PFSK-1 (cell line): Measurements from ENCODE around the gene RGS12.
A peak's percentile ranks its signal among the peaks of the same experiment; 100 is the strongest.

Source experiments
- FOXP2 ChIP-seq: optimal IDR thresholded peaks from 2 replicates; pipeline ENCODE3; 2011; ENCODE audit warnings: borderline replicate concordance, control low read depth, inconsistent platforms; ENCODE audit not compliant: insufficient read depth; ENCODE audit errors: extremely low read length, extremely low read depth
- POLR2AphosphoS5 ChIP-seq: IDR thresholded peaks from 2 replicates; pipeline ENCODE4 v1.6.1; 2012; ENCODE audit warnings: low read depth, mild to moderate bottlenecking, control low read depth, low read length, moderate library complexity
- SIN3A ChIP-seq: IDR thresholded peaks from 2 replicates; pipeline ENCODE4 v1.6.1; 2012; ENCODE audit warnings: mild to moderate bottlenecking, low read length, moderate library complexity, borderline replicate concordance; ENCODE audit not compliant: insufficient read depth
- TAF1 ChIP-seq: IDR thresholded peaks from 2 replicates; pipeline ENCODE4 v1.6.1; 2012; ENCODE audit warnings: low read length, control low read depth, borderline replicate concordance; ENCODE audit not compliant: insufficient read depth
- TF ChIP-seq, protein P1 (sequence below), 2 experiments: IDR thresholded peaks; 2 replicates each; pipeline versions ENCODE4 v1.6.1 to v1.8.0; 2011 to 2012; ENCODE audit warnings: low read depth in 2 of 2, low read length in 2 of 2, control low read depth in 1 of 2, inconsistent platforms in 1 of 2, mild to moderate bottlenecking in 1 of 2, moderate library complexity in 1 of 2; ENCODE audit not compliant: insufficient read depth in 1 of 2

DNA sequence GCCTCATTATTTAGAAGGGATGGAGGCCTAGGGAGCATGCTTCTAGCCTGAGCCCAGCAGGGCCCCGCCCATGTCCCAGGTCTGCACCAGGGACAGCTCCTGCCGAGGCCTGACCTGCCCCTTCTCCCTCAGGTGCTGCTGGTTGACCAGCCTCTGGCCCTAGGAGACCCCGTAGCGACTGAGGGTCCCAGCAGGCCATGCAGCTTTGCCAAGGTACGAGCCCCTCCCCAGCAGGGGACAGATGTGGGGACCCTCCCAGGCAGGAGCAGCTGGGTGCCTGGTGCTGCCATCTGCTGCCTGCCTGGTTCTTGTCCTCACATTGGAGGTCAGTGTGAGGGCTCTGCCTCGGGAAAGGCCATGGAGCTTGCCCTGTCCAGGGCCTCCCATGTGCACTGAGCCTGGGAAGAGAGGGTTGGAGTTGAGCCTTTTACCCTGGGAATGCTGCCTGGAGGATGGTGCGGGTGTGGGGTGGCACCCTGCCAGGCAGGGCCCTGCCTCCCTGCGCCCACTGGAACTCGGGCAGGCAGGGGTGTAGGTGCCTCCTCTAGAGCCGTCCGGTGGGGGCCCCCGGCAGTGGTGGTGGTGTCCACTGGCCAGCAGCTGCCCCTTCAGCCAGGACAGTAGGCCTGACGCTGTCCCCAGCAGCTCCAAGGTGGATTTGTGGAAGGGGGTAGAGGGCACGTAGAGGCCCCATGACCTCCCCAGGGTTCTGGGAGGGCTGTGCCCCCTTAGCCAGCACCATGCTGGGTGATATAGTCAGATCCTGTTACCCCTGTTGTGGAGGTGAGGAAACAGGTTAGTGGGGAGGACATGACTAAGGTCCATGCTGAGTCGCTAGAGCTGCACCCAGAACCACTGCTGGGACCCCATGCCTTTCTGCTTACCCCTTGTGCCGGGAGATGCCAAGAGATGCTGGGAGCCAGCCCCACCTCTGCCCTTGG, 46.1 kb upstream of the RGS12 start:
- TF ChIP-seq POLR2AphosphoS5 (no peak), TAF1 (no peak), SIN3A (no peak), FOXP2 (no peak)
- TF ChIP-seq, protein P1, sequence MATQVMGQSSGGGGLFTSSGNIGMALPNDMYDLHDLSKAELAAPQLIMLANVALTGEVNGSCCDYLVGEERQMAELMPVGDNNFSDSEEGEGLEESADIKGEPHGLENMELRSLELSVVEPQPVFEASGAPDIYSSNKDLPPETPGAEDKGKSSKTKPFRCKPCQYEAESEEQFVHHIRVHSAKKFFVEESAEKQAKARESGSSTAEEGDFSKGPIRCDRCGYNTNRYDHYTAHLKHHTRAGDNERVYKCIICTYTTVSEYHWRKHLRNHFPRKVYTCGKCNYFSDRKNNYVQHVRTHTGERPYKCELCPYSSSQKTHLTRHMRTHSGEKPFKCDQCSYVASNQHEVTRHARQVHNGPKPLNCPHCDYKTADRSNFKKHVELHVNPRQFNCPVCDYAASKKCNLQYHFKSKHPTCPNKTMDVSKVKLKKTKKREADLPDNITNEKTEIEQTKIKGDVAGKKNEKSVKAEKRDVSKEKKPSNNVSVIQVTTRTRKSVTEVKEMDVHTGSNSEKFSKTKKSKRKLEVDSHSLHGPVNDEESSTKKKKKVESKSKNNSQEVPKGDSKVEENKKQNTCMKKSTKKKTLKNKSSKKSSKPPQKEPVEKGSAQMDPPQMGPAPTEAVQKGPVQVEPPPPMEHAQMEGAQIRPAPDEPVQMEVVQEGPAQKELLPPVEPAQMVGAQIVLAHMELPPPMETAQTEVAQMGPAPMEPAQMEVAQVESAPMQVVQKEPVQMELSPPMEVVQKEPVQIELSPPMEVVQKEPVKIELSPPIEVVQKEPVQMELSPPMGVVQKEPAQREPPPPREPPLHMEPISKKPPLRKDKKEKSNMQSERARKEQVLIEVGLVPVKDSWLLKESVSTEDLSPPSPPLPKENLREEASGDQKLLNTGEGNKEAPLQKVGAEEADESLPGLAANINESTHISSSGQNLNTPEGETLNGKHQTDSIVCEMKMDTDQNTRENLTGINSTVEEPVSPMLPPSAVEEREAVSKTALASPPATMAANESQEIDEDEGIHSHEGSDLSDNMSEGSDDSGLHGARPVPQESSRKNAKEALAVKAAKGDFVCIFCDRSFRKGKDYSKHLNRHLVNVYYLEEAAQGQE (IDR thresholded peaks at IDR 0.05; ENCODE audit: insufficient read depth in 1 of 2, low read depth in 2 of 2, low read length in 2 of 2) = peak; percentile 28 to 29; a peak in 1 of 4 replicates
